PC-9 (cell line): Measurements from ENCODE around the gene CDS2.

ENCODE experiments used
- EZH2 ChIP-seq: fragments of 200-600 bp; sonication (generic); IDR thresholded peaks from 2 replicates; pipeline ENCODE4 v1.8.0; 2017; ENCODE audit warnings: antibody characterized with exemption, low read depth
- TF ChIP-seq, protein P1 (sequence below): fragments of 200-600 bp; sonication (generic); conservative IDR thresholded peaks from 2 replicates; pipeline ENCODE4 v1.6.1; 2017; ENCODE audit warnings: mixed run types, antibody characterized with exemption, mild to moderate bottlenecking, moderate library complexity

DNA sequence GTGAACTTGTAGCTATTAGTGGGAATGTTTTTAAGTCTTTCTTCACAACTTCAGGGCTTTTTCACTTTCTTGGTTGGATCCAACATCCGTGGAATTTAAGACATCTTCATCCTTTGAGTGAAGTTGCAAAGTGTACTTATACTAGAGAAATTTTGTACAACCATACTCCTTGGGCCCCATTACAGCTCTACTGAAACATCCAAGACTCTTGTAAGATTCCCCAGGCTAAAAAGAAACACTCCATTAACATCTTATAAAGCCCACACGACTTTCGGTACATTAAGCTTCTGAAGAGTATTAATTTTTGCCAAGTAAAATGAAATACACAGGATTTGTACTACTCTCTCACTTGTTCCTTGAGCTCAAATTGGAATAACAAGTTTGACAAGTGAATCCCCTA is 12.4 kb upstream of the CDS2 start:
- TF ChIP-seq, protein P1, sequence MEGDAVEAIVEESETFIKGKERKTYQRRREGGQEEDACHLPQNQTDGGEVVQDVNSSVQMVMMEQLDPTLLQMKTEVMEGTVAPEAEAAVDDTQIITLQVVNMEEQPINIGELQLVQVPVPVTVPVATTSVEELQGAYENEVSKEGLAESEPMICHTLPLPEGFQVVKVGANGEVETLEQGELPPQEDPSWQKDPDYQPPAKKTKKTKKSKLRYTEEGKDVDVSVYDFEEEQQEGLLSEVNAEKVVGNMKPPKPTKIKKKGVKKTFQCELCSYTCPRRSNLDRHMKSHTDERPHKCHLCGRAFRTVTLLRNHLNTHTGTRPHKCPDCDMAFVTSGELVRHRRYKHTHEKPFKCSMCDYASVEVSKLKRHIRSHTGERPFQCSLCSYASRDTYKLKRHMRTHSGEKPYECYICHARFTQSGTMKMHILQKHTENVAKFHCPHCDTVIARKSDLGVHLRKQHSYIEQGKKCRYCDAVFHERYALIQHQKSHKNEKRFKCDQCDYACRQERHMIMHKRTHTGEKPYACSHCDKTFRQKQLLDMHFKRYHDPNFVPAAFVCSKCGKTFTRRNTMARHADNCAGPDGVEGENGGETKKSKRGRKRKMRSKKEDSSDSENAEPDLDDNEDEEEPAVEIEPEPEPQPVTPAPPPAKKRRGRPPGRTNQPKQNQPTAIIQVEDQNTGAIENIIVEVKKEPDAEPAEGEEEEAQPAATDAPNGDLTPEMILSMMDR, result no peak
- no peak for TF ChIP-seq EZH2
